GM19025 (cell line): ENCODE measurements around the gene ADAT3.
"Not testable (repeated sequence)": the region's sequence is repeated elsewhere in the genome, so short reads cannot be mapped to it uniquely, and the experiment has no call there.

Source experiments
- ATAC-seq: cut with Tn5 transposase; IDR thresholded peaks from one replicate; pipeline ENCODE4 v1.9.1; 2021; ENCODE audit warnings: mild to moderate bottlenecking, low read depth, moderate library complexity; ENCODE audit not compliant: unreplicated experiment

Gene ADAT3

DNA sequence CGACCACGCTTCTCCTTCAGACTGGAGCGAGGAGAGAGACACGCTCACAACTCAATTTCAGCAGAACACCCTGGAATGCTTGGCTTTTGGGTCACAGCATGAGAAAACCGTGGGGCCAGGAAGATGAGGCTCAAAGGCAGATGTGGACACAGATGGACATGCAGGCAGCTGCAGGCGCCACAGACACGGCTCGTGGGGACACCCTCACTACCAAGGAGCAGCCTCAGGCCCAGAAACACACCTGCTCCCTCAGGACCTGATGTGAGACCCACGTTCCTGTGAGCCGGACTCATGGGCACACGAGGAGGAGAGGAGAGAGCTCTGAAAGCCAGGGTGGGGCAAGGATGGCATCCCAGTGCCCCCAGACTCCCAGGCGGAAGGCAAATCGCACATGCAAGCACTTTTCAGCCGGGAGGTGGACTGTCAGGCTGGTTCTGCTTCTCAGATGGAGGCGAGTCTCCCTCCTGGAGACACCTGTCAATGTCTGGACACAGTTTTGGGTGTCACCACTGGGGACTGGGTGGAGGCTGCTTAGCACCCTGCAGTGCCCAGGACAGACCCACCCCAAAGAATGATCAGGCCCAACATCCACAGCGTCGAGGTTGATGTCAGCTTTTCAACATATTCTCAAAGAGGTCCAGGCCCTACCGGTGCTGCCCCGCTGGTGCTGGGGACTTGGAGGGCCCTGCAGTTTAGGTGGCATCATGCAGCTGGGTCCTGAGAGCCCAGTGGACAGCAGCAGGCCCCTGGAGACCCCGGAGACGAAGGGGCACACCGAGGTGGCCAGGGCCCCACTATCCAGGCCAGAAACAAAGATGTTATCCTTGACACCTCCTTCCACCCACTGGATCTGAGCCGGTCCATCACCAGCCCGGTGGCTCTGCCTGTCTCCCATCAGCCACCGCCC, 22.2 kb upstream of the ADAT3 start:
- no peak for ATAC-seq

DNA sequence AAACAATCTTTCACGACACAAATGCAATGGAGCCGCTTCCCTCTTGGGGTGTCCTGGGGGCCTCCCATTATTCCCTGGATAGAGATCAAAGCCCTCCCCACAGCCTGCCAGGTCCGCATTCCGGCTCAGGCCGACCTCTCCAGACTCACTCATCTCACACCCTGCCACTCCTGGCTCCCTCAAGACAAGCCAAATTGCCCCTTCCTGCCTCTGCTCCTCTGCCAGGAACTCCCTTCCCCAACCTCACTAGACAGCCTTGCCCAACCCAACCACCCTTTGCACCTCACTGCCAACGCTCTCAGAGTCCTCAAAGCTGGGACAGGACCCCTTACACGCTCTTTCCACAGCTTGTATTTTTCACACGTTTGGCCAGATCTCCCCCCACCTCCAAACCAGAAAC, 21.4 kb upstream of the ADAT3 start:
- ATAC-seq: no peak

DNA sequence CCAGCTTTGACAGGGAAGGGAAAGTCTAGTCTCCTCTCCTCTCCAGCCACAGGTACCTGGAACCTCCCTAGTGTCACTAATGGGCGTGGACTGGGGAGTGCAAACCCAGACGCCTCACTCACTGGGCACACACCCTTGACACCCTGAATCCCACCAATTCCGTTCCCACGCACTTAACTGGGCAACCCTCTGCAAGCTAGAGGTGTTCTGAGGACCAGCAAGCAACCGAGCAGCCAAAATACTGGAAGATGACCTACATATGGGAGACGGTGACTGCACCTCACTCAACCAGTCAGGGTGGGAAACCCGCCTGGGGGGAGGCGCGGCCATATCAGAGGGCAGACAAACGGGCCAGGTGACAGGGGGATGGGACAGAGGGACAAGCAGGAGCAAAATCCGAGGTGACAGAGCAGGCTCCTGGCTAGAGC, 20.9 kb upstream of the ADAT3 start:
- no peak for ATAC-seq

DNA sequence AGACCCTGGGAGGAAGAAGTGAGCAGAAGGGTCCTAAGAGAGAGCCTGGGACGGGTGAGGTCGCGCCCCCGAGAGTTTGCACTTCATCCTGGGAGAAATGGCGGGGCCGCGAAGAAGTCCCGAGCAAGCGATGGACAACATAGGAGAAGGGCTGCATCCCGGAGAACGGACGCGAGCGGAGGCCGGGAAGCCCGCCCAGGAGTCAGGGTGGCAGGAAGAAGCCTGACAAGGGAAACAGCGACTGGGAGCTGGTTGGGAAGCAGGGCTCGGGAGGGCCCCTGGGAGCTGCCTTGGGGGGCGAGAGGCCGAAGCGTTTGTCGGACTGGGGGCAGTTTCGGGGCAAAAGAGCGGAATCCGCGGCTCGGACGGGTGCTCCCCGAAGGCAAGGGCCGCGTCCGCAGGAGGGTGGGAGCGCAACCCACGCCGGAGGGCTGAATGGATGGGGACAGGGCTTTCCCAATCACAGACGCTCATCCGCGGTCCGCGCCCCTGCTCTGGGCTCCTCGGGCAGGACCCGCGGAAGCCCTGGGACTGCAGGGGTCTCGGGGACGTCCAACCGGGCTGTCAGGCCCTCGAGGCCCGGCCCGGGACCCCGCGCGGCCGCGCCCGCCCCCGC, 20.4 kb upstream of the ADAT3 start:
- no peak for ATAC-seq

DNA sequence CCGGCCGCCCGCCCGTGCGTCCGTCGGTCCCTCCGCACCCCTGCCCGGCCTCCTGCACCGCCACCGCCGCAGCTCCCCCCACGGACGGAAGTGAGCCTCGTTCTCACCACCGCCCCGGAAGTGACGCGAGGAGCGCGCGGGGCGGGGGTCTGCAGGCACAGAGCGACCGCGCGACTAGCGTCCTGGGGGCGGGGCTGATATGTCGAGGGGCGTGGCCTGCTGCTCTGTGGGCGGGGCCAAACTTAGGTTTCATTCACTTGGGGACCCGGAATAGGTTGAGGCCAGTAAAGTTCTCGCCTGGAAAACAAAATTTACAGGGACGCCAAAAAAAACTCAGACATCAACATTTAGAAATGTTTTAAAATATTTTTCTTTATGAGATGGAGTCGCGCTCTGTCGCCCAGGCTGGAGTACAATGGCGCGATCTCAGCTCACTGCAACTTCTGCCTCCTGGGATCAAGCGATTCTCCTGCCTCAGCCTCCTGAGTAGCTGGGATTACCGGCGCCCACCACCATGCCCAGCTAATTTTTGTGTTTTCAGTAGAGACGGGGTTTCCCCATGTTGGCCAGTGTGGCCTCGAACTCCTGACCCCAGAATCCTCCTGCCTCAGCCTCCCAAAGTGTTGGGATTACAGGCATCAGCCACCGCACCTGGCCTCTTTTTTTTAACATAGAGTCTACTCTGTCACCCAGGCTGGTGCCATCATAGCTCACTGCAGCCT, 19.6 kb upstream of the ADAT3 start, which contains the start of gene ABHD17A:
Gene ABHD17A, minus strand, starts transcription at position 99 of the 722 bp plus-strand sequence. CDS start 3,930 bp downstream, outside the sequence.
- peak; percentile 80 for ATAC-seq

DNA sequence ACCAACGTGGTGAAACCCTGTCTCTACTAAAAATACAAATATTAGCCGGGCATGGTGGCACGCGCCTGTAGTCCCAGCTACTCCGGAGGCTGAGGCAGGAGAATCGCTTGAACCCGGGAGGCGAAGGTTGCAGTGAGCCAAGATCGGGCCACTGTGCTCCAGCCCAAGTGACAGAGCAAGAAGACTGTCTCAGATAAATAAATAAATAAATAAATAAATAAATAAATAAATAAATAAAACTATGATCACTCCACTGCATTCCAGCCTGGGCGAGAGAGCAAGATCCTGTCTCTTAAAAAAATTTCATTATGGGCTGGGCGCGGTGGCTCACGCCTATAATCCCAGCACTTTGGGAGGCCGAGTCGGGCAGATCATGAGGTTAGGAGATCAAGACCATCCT, 18.8 kb upstream of the ADAT3 start:
- not testable (repeated sequence) for ATAC-seq

DNA sequence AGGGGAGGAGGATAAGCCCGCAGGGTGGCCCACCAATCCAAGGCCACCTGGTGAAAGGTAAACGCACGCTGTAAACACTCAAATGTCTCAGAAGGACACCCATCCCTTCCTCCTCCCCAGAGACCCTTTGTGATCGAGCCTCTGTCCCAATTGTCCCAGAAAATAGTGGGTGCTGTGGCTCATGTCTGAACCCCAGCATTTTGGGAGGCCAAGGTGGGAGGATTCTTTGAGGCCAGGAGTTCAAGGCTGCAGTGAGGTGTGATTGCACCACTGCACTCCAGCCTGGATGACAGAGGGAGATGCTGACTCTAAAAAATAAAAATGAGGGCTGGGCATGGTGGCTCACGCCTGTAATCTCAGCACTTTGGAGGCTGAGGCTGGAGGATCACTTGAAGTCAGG, 16.8 kb upstream of the ADAT3 start:
- ATAC-seq: no peak

DNA sequence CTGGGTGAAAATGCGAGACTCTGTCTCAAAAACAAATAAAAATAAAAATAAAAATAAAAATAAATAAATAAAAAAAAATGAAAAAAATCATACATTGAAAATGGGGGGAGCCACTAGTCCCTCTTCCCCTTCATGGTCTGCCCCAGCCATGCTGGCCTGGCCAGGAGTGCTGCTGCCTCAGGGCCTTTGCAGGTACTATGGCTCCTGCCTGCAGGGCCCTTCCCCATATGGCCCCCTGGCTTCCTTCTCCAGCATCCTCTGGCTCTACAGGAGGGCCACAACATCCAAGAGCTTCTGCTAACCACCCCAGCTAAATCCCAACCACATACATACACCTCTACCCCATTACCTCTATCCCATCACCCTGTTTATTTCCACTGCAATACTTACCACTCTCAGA, 15.3 kb upstream of the ADAT3 start:
- no peak for ATAC-seq

DNA sequence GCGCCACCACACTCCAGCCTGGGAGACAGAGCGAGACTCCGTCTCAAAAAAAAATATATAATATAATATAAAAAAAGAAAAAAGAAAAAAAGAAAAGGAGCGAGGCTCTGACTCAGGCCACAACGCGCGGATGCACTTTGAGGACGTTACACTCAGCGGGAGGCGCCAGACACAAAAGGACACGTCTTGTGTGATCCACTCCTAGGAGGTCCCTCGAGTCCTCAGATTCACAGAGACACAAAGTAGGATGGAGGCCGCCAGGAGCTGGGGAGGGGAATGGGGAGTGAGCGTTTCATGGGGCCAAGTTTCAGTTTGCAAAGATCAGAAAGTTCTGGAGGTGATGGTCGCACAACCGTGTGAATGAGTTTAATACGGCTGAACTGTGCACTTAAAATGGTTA, 11.4 kb upstream of the ADAT3 start:
- no peak for ATAC-seq

DNA sequence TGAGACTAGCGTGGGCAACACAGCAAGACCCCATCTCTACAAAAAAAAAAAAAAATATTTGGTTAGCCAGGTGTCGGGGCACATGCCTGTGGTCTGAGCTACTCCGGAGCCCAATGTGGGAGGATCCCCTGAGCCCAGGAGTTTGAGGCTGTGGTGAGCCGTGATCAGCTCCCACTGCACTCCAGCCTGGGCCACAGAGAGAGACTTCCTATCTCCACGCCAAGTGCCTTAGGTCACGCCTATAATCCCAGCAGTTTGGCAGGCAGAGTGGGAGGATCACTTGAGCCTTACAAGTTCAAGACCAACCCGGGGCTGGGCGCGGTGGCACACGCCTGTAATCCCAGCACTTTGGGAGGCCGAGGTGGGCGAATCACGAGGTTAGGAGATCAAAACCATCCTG, 8.7 kb upstream of the ADAT3 start:
- ATAC-seq: no peak

DNA sequence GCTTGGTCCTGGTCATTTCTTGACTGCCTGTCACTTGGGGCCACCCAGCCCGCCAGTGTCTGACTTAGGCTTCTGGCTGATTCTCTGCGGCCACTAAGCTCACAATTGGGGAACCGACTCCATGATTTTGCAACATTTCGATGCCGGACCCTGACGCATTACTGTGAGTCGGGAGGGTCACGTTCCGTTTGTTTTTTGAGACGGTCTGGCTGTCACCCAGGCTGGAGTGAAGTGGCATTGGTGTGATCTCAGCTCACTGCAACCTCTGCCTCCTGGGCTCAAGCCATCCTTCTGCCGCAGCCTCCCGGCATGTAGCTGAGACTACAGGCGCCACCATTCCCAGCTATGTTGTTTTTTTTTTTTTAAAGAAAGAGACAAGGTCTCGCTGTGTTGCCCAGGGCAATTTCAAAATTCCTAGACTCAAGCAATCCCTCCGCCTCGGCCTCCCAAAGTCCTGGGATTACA, 3.2 kb upstream of the ADAT3 start:
- no peak for ATAC-seq

DNA sequence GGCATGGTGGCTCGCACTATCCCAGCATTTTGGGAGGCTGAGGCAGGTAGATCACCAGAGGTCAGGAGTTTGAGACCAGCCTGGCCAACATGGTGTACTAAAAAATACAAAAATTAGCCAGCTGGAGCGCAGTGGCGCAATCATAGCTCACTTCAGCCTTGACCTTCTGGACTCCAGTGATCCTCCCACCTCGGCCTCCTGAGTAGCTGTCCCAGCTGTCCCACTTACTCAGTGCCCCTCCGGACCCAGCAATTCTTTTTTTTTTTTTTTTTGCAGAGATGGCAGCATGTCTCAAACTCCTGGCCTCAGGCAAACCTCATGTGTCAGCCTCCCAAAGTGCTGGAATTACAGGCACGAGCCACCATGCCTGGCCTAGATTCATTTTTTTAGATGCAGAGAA, 2.3 kb upstream of the ADAT3 start:
- no peak for ATAC-seq

DNA sequence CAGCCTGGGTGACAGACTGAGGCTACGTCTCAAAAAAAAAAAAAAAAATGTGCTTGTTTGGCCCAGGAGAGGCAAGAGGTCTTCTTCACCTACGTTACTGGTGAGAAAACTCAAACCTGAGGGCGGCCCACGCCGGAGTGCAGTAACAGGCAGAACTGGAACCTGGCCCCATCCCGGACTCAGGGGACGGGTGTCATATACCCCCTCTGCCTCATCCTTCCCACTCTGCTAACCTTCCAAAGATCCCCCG, 414 bp upstream of the ADAT3 start:
- no peak for ATAC-seq

DNA sequence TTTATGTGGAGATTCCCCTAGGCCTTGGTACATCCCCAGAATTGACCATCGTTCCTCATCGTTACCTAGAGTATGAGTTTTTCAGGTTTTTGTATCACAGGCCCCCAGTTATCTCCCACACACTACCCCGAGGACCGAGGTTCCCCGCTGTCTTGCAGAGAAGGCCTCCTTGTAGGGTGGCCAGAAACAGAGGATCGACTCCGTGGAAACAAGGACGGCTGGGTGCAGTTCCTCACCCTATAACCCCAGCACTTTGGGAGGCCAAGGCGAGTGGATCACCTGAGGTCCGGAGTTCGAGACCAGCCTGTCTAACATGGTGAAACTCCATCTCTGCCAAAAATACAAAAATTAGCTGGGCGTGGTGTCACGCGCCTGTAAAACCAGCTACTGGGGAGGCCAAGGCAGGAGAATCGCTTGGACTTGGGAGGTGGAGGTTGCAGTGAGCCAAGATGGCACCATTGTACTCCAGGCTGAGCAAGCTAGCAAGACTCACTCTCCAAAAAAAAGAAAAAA, 720 bp downstream of the ADAT3 start:
- no peak for ATAC-seq

DNA sequence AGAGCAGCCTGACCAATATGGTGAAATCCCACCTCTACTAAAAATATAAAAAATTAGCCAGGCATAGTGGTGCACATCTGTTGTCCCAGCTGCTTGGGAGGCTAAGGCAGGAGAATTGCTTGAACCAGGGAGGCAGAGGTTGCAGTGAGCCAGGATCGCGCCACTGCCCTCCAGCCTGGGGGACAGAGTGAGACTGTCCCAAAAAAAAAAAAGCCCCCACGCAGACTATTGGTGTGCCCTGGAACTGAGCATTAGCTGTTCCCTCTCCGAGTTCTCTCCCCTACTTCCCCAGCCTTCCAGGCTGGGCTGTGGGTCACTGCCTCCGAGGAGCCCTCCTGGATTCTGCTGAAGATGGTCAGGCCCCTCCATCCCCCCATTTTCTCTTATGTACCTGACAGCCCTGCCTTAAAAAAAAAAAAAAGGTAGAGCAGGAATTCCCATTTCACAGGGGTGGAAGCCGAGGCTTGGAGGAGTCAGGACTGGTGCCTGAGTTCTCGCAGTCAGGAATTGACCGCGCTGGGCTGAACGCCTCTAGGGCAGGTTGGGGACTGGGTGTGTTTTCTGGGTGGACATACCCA, 1.9 kb downstream of the ADAT3 start:
- ATAC-seq: no peak

DNA sequence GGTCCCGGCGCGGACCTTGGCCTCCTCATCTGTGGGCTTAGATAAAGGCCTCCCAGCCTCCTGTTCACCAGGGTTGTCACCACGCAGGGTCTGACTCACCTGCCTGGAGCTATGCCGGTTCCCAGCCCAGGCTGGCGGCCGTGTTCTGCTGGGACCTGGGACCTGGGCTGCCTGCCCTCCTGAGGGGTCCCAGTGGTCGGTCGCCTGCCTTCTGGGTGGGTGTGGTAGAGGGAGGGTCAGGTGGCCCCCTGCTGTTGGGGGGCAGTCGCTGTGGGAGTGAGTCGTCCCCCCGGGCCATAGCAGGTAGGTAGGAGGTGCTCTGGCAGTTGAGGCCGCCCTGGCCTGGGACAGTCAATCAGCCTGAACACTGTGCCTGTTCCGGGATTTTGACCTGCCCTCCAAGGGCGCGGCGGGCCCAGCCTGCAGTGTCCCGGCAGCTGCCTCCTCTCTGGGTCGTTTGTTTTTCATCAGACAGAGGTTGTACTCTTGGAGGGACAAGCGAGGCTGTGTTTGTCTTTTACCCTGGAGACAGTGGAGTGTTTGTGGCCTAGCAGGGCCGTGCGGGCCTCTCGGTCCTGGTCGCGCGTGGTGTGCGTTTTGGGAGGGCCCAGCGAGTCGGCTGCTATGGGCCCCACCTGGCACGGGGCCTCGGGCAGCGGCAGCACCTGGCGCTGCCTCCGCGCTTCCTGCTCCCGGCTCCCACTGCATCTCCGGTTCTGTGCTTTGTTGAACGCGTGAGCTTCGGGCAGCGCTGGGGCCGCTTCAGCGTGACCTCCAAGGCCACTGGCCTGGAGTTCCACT, 2.6 kb downstream of the ADAT3 start:
- no peak for ATAC-seq

DNA sequence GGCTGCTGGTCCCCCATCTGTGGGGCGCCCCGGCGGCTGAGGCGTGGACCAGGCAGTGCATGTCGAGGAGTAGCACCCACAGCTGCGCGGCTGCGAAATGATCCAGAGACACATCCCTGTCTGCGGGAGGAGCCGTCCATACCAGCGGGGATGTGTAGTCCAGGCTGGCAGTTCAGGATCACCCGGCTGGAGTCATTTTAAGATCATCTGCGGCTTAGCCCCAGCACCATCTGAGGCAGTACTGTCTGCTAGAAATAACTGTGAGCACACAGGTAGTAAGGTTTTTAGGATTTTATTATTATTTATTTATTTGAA, 3.1 kb downstream of the ADAT3 start:
- no peak for ATAC-seq

DNA sequence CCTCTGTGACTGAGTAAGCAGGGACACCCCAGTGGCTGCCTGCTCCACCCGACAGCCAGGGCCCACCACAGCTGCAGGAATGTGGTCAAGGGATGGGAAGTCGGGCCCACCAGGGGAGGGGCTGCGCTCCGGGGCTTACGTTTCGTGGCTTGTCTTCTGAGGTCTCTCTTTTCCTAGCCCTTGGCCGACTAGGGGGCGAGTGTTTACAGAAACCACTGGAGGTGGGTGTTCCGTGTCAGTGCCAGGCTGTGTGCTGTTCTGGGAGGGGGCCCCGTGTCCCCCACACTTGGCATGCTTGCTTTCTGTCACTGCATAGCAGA, 4.5 kb downstream of the ADAT3 start:
- no peak for ATAC-seq

DNA sequence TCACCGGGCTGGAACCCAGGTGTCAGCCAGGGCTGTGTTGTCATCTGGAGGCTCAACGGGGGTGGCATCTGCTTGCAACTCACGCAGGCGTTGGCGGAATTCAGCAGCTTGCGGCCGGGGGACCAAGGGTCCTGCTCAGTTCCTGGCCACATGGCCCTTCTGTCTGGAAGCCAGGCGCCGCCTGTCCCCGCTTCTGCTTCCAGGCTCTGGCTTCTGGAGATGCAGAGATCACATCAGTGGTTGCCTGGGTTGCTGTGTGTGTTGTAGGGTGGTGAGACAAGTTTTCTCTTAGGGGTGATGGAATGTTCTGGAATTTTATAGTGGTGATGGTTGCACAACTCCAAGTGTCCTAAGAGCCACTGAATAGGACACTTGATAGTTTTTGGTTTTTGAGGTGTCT, 5.0 kb downstream of the ADAT3 start:
- ATAC-seq: no peak

DNA sequence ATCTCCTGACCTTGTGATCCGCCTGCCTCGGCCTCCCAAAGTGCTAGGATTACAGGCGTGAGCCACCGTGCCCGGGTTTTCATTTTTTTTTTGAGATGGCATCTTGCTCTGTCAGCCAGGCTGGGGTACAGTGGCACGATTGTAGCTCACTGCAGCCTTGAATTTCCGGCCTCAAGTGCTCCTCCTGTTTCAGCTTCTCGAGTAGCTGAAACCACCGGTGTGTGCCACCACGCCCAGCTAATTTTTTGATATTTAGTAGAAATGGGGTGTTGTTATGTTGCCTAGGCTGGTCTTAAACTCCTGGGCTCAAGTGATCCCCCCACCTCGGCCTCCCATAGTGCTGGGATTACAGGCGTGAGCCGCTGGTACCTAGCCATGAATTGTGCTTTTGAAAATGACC, 5.9 kb downstream of the ADAT3 start:
- no peak for ATAC-seq
